ENCODE results near the gene ITGA11.
"Not testable (repeated sequence)": the region's sequence is repeated elsewhere in the genome, so short reads cannot be mapped to it uniquely, and the experiment has no call there.

ITGA11 gene

DNA sequence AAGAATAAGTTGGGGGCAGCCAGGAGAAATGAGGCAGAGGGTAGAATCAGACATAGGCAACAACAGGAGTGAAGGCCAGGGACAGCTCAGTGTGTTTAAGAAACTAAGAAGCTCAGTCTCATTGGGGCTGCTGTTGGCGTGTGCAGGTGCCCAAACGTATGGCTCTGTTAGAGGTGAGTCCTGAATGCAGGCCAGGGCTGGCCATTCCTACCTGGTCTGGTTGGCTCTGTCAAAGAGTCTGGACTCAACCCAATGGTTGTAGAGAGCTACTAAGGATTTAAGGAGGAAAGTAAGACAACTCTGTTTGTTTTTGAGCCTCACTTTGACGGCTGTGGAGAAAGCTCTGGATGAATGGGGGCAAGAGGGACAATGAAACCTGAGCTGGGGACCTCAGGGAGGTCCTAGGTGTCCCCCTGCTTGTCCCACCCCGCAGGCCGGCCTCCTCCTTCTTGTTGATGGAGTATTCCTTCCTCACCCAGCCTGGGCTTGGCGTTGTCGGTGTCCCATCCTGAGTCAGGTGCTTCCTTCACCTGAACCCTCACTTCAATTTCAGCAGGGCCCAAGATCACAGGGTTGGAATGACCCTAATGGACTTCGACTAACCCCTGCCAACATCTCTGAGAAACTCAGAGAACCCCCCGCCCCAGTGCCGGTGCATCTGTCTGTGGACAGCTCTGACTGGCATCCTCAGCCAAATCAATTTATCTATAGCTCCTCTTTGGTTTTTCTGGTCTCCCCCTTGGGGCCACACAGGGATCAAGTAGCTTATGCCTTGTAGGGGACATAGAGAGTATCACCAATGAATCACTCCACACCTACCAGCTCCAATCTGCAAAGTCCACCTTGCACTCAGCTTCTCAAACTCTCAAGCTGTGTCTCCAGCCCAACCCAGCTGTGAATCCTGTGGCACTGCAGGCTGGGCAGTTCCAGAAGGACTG, 8.3 kb downstream of the ITGA11 start:
- no peak for DNase-seq (ENCODE audit: low read depth in 2 of 2)

DNA sequence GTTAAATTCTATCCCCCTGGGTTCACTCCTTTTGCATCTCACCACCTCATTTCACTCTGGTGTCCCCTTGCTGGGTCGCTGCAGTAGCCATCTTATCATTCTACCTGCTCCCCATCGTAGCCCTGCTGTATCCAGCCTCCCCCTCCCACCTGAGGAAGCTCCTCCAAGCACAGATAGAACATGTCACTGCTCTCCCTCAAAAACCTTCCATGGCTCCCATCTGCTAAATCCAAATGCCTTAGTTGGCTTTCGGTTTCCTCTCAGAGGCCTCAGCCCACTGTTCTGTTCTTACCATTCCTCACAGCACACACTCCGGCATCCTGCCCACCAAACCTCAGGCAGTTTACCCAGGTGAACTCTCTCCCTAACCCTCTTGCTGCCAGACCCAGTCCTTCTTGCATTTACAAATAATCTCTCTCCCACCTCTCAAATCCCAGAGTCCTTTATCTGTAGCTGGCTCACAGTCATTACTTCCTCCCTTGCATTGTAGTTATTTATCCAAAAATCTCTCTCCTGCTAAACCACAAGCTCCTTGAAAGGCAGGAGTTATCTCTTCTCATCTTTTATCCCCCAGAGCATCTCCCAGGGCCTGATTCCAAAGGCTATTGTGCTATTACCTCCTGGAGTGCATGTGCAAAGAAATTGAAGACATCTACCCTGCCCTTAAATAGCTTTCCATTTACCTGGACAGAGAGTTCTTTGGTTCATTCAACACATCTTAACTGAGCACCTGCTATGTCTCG, 9.4 kb downstream of the ITGA11 start:
- not testable (repeated sequence) for DNase-seq (ENCODE audit: low read depth in 2 of 2)

DNA sequence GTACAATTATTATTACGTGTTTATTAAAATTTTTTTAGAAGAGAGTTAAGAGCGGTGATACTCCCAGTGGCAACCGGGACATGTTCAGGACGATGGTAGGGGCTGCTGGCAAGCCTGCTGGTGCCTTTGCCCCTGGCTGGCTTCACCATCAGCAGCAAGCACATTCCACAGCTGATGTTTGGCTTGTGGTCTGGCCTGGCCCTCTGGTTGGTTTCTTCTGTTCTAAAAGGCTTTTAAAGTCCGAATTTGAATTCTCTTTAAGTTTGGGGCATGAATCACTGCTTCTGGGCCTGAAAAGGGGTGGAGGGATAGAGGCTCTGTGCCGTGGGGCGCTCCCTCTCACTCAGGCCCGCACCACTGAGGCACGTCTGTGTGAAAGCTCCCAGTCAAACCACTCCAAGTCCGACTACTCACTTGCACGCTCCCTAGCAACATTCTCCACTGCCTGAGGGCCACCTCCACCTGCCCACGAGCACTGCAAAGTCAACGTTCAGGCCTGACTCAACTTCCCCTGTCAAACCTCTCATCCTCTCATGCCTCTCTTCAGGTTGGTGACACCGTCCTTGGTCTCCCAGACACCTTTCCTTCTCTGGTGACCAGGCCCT, 10.1 kb downstream of the ITGA11 start:
- no peak for DNase-seq (ENCODE audit: low read depth in 2 of 2)

DNA sequence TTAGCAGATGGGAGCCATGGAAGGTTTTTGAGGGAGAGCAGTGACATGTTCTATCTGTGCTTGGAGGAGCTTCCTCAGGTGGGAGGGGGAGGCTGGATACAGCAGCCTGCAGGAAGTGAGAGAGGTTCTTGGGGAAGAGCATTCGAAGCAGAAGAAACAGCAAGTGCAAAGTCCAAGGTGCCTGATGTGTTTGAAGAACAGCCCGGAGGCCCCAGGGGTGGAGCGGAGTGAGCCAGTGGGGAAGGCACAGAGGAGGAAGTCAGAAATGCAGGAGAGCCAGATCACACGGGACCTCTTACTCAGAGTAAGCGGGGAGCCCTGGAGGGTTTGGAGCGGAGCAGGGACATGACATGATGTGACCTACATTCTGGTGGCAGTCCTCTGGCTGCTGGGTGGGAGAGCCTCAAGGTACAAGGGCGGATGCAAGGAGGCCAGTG, 10.8 kb downstream of the ITGA11 start:
- DNase-seq (ENCODE audit: low read depth in 2 of 2): no peak

DNA sequence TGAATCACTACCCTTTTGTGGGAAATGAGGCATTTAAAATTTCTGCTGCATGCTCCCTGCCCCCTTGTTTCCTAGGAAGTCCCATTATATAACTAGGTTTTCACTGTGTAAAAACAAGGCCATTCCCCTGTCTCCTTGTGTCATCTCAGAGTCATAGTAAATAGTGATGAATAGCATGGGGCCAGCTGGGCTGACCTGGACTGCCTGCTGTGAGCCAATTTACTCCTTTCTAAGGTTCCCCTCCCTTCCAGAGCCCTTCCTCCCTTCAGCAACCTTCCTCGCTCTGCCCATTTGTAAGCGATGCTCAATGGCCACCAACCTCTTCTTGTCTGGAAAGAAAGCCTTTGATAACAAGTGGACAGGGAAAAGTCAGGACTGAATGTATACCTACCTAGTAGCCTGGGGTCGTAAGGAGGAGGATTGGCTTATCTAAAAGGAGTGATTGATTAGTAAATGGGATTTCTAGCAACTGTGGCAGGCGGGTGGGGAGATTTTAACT, 11.7 kb downstream of the ITGA11 start:
- no peak for DNase-seq (ENCODE audit: low read depth in 2 of 2)

DNA sequence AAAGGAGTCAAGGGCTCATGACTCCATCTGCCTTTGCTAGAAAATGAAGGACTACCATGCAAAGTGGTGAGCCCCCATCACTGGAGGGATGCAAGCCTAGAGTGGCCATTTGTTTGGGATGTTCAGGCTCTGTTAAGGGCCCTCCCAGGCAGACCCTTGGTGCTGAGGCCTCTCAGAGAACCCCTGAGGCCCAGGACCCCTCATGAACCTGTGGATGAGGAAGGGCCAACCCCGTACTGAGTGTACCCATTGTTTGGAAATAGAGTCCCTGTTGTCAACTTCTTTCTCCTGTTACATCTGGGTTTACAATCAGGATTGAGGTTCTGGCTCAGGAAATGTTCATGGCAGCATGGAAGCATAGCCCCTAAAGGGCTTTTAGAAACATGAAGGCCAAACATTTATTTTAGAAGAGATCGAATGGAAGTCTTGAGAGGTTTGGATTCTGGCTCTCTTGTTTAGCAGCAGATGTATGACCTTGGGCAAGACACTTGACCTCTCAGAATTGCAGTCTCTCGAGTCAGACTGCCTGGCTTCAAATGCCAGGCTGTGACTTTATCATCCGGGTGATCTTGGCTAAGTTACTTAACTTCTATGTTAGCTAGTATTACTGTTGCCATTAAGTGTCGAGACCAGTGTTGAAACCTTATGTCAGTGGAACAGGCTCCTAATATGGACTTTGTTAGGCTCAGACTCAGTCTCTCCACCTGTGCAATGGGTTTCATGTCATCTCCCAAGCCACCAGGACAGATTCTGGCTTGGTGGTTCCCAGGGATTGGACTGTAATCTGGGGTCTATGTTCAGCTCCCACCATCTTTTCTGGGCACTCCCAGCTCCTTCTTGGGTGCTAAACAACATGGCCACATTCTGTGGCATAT, 12.4 kb downstream of the ITGA11 start:
- no peak for DNase-seq (ENCODE audit: low read depth in 2 of 2)

DNA sequence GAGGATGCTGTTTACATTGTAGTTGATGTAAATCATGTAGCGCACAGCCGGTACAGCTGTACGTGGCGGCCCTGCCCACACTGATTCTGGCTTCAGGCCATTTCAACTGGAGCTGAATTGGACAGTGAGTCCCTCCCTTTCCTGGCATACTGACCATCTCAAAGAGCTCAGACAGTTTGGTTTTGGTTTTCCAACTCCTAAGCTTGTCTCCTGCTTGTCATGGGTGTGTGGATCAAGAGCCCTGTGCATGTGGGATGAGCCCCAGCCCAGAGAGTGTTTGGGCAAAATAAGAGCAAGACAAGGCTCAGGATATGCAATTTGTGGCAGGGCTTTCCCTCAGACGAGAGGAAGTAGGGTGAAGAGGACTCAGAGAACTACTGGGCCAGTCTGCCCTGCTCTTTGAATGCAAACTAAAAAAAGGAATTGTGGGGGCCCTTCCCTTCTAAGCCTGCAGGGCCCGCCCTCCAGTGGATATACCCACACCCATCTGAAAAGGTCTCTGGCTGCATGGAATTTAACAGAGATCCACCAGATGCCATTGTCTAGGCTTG, 13.3 kb downstream of the ITGA11 start:
- DNase-seq (ENCODE audit: low read depth in 2 of 2): no peak

DNA sequence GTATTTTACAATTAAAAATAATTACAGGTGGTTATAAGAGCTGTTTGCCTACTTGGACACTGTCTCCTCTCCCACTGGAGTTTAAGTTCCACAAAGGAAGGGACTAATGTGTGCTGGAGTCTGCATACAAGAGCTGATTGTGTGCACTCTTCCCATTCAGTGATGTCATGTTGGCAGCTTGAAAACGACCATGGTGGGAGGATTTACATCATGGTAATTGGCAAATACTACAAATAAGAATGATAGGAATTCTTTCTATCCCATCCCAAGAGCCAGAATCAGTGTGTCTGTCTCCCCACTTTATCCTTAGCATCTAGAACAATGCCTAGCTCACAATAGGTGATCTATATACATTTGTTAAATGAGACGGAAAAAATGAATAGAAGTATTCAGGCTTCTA, 14.1 kb downstream of the ITGA11 start:
- DNase-seq (ENCODE audit: low read depth in 2 of 2): no peak

DNA sequence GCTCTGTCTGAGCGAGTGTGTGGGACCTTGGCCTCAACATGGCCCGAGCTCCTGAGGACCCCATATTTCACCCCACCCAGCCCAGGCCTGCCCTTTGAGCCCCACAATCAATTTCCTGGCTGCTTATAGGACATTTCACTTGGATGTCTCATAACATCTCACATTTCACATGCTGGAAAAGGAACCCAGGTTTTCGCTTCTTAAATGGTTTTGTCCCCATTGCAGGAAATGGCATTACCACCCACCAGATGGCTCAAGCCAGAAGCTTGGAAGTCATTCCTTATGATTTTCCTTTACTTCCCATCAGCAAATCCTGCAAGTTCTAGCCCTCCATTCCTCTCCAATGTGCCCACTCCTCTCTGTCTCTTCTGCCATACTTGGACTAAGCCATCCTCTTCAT, 14.9 kb downstream of the ITGA11 start:
- no peak for DNase-seq (ENCODE audit: low read depth in 2 of 2)

DNA sequence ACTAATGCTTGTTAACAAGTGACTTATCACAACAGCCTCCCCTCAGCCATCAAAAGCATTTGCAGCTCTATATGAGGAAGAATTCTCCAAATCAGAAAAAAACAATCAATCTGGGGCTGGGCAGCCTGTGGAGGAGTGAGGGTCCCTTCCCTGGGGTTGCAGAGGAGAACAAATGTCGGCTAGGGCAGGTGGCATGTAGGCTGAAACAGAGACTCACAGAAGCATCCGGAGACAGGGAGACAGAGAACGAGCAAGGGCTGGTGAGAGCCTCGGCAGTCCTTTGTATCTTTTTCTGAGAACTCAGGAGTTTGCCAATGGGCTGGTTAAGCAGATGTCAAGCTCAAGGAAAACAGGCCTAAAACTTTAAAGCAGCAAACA, 15.8 kb downstream of the ITGA11 start:
- DNase-seq (ENCODE audit: low read depth in 2 of 2): no peak

DNA sequence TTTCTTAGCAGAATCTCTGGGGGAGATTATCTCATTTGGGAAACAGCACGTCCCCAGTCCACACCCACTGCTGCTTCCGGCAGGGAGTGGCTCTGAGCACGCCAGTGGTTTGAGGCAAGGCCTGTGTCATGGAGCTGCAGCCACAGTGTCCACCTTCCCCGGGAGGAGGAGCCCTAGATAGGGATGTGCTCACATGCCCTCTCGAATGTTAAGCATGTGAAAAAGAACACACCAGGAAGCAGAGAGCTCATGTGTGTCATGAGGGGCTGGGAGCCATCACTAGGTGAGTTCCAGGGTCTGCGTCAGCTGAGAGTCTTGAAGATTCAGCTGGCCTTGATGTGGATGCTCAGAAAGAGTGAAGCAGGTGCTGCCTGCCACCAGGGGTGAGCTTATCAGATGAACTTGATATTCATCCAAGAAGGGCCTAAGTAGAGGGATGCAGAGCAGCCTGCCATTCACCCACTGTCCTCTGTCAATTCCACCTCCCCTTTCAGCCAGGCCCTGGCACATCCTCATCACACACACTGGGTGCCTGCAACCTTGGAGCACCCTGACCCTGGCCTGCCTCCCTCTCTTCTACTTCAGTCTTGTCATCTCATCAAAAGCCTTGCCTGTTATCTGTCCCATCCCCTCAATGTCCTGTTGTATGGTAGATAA, 16.3 kb downstream of the ITGA11 start:
- DNase-seq (ENCODE audit: low read depth in 2 of 2): no peak

DNA sequence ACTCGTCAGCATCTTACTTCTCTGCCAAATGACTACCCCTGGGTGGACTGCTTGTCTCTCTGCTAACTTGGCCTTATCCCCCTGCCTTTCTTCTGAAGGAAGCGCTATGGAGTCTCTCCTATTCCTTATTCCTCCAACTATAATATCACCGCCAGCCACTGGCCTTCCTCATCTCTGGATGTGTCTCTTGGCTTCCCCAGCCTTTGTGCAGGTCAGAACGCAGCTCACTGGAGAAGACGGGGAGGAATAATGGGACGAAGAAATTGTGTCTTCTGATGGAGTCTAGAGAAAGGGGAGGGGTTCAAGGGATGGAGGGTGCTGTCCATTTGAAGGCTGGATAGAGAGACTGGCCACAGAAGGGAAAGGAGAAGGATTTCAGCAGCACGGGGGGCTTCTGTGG, 16.9 kb downstream of the ITGA11 start:
- no peak for DNase-seq (ENCODE audit: low read depth in 2 of 2)

DNA sequence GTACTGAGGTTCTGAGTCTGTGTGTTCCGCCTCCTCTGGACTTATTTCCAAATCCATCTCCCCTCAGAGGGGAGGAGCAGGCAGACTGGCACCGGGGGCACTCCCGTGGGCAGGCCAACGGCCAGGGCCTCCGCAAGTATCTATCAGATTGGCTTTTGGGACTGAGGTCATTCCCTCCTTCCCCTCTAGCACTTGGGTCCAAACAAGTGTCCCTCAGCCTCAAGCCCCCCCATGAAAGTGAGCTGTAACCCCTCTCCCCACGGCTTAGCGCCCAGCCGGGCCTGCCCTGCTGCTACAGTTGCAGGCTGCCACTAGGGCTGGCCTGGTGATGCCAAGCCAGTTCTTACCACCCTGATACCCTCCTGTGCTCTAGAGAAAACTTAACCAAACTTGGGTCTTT, 17.4 kb downstream of the ITGA11 start:
- no peak for DNase-seq (ENCODE audit: low read depth in 2 of 2)

DNA sequence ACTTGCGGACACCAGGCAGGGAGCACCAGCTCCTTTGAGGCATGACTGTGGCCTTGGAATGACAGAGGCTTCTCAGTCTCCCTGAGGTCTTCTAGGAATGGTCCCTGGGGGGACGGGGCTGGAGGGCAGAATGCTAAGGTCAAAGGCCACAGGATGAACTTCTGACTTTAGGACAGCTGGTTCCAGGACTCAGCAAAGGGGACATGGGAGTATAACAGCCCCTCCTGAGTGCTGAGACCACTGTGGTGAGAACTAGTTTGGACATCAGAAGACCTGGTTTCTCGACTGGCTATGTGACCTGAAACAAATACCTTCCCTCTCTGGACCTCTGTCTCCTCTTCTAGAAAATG, 17.8 kb downstream of the ITGA11 start:
- no peak for DNase-seq (ENCODE audit: low read depth in 2 of 2)

DNA sequence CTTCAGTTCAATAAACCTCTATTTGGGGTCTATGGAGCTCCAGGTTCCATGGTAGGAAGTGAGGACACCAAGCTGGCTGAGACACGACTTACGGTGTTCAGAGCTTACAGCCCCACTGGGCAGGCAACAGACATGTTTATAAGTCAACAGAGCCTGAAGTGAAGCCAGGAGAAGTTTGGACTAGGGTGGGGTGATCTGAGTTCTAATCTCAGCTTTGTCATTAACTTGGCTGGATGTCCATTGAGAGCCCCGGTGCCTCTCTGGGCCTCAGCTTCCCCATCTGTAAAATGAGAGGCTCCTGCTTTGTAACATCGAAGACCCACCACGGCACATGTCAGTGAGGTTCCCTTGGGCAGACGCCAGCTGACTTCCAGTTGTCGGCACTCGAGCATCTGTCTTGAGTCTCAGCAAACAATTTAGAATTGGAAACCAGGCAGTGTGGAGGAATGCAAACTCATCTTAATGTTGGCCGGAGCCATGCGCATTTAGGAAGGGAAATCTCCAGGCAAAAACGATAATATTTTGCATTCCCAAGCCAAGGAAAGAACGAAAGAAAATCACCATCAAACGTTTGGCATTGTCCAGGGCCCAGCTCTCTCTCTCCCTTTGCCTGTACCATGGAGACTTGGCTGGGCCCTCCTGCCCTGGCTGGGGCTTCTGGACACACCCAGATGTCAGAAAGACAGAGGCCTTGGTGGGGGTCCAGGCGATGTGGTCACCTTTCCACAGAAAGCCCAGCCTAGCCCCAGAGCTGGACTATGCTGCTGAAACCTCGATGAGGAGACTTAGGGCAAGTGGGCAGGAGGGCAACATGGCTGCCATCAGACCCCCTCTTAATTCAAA, 18.4 kb downstream of the ITGA11 start:
- no peak for DNase-seq (ENCODE audit: low read depth in 2 of 2)

DNA sequence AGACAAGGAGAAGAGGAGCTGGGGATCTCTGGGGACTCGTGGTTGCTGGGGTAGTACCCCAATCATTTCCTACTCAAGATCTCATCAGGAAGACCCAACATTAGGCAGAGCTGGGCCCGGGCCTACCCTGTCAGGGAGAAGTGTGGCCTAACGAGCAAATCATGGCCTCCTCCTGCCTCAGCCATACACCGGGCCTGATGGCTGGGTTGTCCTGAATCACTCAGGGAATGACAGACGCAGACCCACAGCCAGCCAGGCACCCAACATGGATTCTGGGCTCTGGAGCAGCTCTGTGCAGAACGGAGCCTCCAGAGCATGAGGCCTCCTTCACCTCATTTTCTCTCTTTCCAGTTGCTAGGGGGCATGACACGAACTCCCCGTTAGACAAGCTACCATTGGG, 19.7 kb downstream of the ITGA11 start:
- DNase-seq (ENCODE audit: low read depth in 2 of 2): no peak

DNA sequence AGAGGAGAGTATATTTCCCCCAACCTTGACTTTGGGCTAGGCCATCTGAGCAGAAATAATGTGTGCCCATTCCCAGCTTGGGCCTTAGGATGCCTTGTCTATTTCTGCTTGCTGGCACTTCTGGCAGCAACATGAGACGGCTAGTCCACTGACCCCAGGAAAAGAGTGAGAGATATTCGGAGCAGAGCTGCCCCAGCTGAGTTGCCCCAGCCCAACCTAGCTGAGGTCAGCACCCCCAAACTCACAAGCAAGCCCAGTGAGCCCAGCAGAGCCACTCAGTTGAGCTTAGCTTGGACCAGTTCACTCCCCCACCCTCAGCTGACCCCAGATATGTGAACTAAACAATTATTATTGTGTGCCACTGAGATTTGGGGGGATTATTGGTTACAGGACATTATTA, 20.2 kb downstream of the ITGA11 start:
- no peak for DNase-seq (ENCODE audit: low read depth in 2 of 2)

DNA sequence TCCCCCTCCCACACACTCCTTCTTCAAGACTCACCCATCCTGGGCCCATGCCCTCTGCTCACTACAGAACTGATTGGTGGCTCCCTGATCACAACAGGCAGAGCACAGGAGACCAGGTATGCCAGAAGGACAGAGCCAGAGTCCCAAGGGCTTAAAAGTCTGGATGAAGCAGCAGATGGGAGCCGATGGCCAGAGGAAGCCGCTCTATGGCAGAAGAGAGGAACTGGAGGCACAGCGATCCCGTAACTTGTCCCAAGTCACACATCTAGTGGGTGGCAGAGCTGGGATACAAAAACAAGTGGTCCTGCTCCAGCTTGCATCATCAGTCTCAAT, 20.7 kb downstream of the ITGA11 start:
- DNase-seq (ENCODE audit: low read depth in 2 of 2): no peak

DNA sequence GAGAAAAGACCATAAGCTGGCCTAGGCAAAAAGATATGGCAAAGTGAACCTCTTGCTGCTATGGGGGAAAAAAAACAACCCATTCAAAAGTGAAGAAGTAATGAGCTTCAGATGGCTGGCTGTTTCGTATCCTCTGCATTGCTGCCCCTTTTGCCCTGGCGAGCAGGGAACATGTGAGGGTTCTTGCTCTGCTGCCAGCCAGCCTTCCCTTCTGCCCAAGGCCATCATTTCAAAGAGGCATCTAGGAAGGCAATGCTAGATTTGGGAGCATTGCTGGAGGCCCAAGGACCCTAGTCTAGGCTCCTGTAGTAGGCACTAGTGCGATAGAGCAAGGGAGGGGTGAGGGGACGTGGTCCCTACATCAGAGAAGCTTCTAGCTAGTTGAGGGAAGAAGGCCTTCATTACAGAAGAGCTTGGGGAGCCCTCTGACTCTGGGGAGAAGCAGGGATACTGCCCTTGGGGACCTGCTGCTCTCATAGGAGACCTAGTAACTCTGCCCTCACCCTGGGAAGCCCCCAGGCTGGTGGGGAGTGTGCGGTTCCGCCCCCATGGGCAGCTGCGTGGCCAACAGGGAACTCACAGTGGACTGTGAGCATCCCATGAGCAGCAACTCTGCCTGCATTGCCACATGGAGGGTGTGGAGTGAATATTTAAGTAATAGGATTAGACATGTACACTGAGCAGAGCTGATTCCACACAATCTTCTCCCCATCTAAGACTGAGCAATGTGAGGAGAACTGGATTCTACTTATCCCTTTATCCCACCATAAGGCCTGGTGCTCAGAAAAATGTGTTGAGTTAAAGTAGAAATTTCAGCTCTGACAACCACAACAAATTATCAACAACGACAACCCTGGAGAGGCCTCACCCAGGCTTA, 21.3 kb downstream of the ITGA11 start:
- DNase-seq (ENCODE audit: low read depth in 2 of 2): no peak
